Endothelial cell (in vitro differentiated cells): ENCODE measurements around the gene SHISA9. TPM values are rescaled to one million over a fixed set of nuclear protein-coding genes. Genes with fewer than 3 reads are reported as not detected.

Source experiments
- DNase-seq: peaks from one replicate; pipeline ENCODE4 v3.0.0; 2021; ENCODE audit warnings: low spot score
- H3K27ac Mint-ChIP-seq: one replicate; pipeline ENCODE4 v1.8.0; 2021; ENCODE audit warnings: mixed read lengths, inconsistent platforms; ENCODE audit not compliant: unreplicated experiment
- H3K27me3 Mint-ChIP-seq: one replicate; pipeline ENCODE4 v1.8.0; 2021; ENCODE audit warnings: mild to moderate bottlenecking, moderate library complexity, mixed read lengths, inconsistent platforms; ENCODE audit not compliant: unreplicated experiment
- H3K36me3 Mint-ChIP-seq: one replicate; pipeline ENCODE4 v1.8.0; 2021; ENCODE audit warnings: mild to moderate bottlenecking, low read depth, mixed read lengths, inconsistent platforms; ENCODE audit not compliant: unreplicated experiment
- H3K4me1 Mint-ChIP-seq: one replicate; pipeline ENCODE4 v1.8.0; 2021; ENCODE audit warnings: mild to moderate bottlenecking, mixed read lengths, inconsistent platforms; ENCODE audit not compliant: unreplicated experiment
- H3K4me3 Mint-ChIP-seq: one replicate; pipeline ENCODE4 v1.8.0; 2021; ENCODE audit warnings: mild to moderate bottlenecking, mixed read lengths, inconsistent platforms; ENCODE audit not compliant: unreplicated experiment
- H3K9me3 Mint-ChIP-seq: one replicate; pipeline ENCODE4 v1.8.0; 2021; ENCODE audit warnings: mixed read lengths, inconsistent platforms; ENCODE audit not compliant: unreplicated experiment
- total RNA-seq: library from RNA; stranded (reverse); fragmentation: NEBNext Ultra II Directional; extraction: Animal tissue kit (Norgen Biotek cat#: 25700); gene quantifications from one replicate; pipeline ENCODE4 v1.2.1, GENCODE V29; 2021; ENCODE audit not compliant: unreplicated experiment
- TF ChIP-seq, protein P1 (sequence below): fragments of 200-600 bp; sonication (generic); IDR thresholded peaks from one replicate; pipeline ENCODE4 v1.5.0; 2021; ENCODE audit warnings: antibody characterized with exemption; ENCODE audit not compliant: unreplicated experiment

SHISA9 gene
- total RNA-seq, 1 donor from 2014 or later = 0.49 TPM

DNA sequence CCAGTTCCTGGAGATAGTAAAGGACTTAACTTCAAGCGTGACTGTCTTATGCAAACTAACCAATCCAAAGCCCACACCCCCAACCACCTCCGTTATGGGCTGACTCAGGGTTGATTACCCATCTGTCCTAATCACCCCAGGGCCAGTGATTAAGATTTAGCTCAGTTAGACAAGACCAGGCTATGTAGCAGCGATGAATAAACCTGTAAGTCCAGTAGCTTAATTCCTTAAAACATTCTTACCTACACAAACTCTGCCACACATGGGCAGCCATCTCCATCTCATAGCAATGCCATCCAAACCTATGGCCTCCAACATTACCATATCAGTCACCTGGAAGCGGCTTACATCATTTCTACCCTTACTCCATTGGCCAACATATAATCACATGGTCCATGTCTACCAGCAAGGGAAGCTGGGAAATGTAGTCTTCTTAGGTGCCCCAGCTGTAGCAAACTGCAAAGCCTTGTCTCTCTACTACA lies 266.7 kb downstream of the SHISA9 start:
- peaks cover 4% of the 10 kb centered on the region for H3K4me1 Mint-ChIP-seq
- TF ChIP-seq, protein P1, sequence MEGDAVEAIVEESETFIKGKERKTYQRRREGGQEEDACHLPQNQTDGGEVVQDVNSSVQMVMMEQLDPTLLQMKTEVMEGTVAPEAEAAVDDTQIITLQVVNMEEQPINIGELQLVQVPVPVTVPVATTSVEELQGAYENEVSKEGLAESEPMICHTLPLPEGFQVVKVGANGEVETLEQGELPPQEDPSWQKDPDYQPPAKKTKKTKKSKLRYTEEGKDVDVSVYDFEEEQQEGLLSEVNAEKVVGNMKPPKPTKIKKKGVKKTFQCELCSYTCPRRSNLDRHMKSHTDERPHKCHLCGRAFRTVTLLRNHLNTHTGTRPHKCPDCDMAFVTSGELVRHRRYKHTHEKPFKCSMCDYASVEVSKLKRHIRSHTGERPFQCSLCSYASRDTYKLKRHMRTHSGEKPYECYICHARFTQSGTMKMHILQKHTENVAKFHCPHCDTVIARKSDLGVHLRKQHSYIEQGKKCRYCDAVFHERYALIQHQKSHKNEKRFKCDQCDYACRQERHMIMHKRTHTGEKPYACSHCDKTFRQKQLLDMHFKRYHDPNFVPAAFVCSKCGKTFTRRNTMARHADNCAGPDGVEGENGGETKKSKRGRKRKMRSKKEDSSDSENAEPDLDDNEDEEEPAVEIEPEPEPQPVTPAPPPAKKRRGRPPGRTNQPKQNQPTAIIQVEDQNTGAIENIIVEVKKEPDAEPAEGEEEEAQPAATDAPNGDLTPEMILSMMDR = no peak
- H3K9me3 Mint-ChIP-seq = no peaks in the 10 kb centered on the region
- peaks cover 1% of the 10 kb centered on the region for H3K27me3 Mint-ChIP-seq
- no peaks in the 10 kb centered on the region for H3K36me3 Mint-ChIP-seq
- no peak overlapping the region for H3K4me3 Mint-ChIP-seq
- no peak overlapping the region for H3K27ac Mint-ChIP-seq
- no peak for DNase-seq

DNA sequence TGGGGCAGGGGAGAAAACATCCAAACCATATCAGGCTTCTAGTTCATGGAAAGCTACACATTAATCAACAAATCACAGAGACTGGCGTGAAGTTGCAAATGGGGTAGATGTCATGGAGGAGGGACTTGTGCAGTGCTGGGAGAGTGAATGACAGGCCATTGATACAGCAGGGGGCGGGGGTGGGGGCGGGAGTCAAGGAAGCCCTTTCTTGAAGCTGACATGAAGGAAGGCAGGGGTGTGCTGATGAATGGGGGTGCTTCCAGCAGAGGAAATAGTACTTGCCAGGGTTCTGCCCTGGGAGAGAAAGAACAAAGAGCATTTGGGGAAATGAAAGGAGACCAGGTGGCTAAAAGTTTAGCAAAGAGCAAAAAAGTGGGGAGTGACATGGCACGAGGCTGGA lies 269.9 kb downstream of the SHISA9 start:
- Mint-ChIP-seq H3K27ac (no peak overlapping the region), H3K4me1 (peaks cover 4% of the 10 kb centered on the region)
- DNase-seq = no peak

DNA sequence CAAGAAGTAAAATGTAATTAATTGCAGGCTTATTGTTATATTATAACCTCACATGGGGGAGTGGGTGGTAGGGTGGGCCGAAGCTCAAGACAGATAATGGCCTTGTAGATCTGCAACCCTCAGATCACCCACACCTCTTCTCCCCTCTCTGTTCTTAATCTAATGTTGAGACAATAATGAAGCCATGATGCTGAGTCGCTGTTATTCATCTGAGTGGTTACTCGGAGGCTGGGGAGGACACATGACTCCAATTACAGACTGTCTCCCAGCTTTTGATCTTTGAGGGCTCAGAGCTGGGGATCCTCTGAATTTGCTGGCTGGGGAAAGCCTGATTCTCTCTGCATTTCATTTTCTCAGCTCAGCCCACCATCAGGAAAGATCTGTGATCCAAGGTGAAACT lies 275.3 kb downstream of the SHISA9 start:
- H3K9me3 Mint-ChIP-seq = no peaks in the 10 kb centered on the region
- TF ChIP-seq, protein P1 = no peak
- H3K4me3 Mint-ChIP-seq = no peak overlapping the region
- no peaks in the 10 kb centered on the region for H3K27me3 Mint-ChIP-seq
- peaks cover 4% of the 10 kb centered on the region for H3K4me1 Mint-ChIP-seq
- no peak for DNase-seq
- H3K36me3 Mint-ChIP-seq = no peaks in the 10 kb centered on the region
- H3K27ac Mint-ChIP-seq = no peak overlapping the region

More for the DNA sequence above, 269.9 kb downstream of the SHISA9 start:
- H3K9me3 Mint-ChIP-seq = no peaks in the 10 kb centered on the region
- no peaks in the 10 kb centered on the region for H3K36me3 Mint-ChIP-seq
- TF ChIP-seq, protein P1 = no peak
- no peaks in the 10 kb centered on the region for H3K27me3 Mint-ChIP-seq
- H3K4me3 Mint-ChIP-seq = no peak overlapping the region

DNA sequence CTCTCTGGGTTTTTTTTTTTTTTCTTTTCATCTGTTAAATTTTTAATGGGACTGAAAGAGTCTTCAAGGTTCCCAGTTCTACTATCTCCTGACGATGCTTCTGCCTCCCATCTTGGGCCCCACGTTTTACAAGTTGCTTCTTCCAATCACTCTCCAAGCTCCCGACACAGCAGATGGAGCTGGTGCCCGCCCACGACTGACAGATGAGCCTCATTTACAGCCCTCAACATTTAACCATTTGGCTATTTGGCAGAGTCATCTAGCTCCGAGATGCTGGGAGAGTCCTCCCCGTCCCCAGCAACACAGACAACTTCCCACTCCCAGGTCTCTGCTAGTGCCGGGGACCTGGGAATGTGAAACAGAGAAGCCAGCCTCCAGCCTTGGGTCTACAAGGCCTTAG lies 276.9 kb downstream of the SHISA9 start:
- TF ChIP-seq, protein P1 = no peak
- peaks cover 4% of the 10 kb centered on the region for H3K4me1 Mint-ChIP-seq
- no peak overlapping the region for H3K27ac Mint-ChIP-seq
- no peaks in the 10 kb centered on the region for H3K9me3 Mint-ChIP-seq
- H3K4me3 Mint-ChIP-seq = no peak overlapping the region
- no peaks in the 10 kb centered on the region for H3K36me3 Mint-ChIP-seq
- no peak for DNase-seq
- H3K27me3 Mint-ChIP-seq = no peaks in the 10 kb centered on the region

DNA sequence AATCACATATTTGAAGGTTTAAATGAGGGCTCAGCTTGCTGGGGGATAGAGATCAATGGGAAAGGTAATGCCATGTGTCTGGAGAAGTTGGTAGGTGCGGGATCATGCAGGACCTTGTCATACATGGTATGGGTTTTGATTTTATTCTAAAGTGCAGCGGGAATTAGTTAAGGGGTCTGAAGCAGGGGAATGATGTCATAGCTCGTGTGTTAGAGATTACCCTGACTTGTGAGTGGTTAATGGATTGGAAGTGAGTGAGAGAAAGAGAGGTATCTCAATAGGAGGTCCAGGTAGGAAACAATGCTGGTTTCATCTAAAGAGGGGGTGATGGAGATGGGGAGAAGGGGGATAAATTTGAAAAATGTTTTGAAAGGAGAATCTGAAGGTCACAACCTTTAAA lies 280.0 kb downstream of the SHISA9 start:
- H3K4me1 Mint-ChIP-seq = peaks cover 4% of the 10 kb centered on the region
- TF ChIP-seq, protein P1 = no peak
- no peaks in the 10 kb centered on the region for H3K27me3 Mint-ChIP-seq
- no peak for DNase-seq
- H3K4me3 Mint-ChIP-seq = no peak overlapping the region
- H3K9me3 Mint-ChIP-seq = no peaks in the 10 kb centered on the region
- H3K36me3 Mint-ChIP-seq = no peaks in the 10 kb centered on the region
- no peak overlapping the region for H3K27ac Mint-ChIP-seq
